GM18907 (cell line): Measurements from ENCODE around the gene RCOR2.
"Not testable (repeated sequence)": the region's sequence is repeated elsewhere in the genome, so short reads cannot be mapped to it uniquely, and the experiment has no call there.

Source experiments
- ATAC-seq: cut with Tn5 transposase; IDR thresholded peaks from one replicate; pipeline ENCODE4 v1.9.1; 2021; ENCODE audit warnings: mild to moderate bottlenecking, moderate library complexity; ENCODE audit not compliant: unreplicated experiment

The RCOR2 gene

GRCh38 chr11:63879598-63880402 lies 37.2 kb downstream of the RCOR2 start:
- no peak for ATAC-seq

- no peak for ATAC-seq
Observed at GRCh38 chr11:63877658-63878241, 39.2 kb downstream of the RCOR2 start.

GRCh38 chr11:63876616-63877015 lies 40.3 kb downstream of the RCOR2 start:
- ATAC-seq: no peak

- ATAC-seq: no peak
Observed at GRCh38 chr11:63875506-63876065, 41.4 kb downstream of the RCOR2 start.

- ATAC-seq: no peak
Observed at GRCh38 chr11:63874511-63874910, 42.5 kb downstream of the RCOR2 start.

DNA sequence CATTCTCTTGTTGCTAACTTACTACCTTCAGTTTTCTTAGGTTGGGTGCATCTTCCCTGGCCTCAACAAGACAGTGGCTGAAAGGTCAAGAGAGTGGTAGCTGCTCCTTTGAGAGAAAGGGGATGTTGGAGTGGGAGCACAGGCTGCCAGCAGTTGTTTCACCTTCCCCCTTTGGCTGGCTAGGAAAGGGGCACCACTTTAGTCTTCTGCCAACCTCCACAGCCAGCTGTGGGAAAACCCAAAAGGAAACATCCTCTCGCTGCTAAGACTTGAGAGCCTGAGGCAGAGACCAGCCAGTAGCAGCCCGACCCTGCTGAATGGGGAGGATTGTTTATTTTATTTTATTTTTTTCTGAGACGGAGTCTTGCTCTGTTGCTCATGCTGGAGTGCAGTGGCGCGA lies 43.7 kb downstream of the RCOR2 start:
- ATAC-seq: no peak

GRCh38 chr11:63872800-63873197 lies 44.2 kb downstream of the RCOR2 start:
- no peak for ATAC-seq

DNA sequence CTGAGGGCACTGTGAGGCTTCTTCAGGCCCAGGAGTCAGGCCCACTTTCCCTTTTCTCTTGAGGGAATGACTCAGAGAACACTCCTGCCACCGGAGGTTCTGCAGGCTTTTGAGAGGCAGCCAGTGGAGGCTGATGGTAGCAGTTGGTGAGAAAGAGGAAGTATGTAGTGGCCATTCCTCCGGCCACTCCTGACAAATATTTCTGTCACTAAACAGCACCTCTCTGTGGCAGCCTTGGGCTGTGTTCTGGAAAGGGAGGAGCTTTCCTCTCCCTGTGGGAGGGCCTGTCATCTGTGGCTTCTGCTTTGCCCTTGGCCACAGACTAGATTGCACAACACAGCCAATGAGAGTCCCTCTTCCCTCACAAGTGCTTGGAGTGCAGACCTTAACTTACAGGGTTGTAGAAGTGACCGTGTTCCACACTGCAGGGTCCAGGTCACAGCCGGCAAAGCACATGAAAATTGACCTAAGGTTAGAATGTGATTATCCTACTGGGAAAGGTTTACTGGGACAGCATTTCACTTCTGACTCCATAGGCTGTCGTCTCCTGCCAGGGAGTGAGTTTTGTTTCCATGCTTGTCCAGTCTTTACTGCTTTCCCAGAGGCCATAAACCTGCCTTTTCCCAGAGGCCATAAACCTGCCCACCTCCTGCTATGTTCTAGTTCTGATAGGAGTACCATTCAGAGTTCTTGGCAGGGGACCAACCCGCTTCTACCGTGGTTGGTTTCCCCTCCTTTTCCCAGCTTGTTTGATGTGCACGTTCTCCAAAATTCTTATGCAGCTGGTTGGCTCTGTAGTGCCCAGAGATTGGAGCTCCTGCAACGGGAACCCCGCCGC lies 44.8 kb downstream of the RCOR2 start:
- ATAC-seq: peak; percentile 89

GRCh38 chr11:63870351-63871140 lies 46.4 kb downstream of the RCOR2 start:
- ATAC-seq: no peak

DNA sequence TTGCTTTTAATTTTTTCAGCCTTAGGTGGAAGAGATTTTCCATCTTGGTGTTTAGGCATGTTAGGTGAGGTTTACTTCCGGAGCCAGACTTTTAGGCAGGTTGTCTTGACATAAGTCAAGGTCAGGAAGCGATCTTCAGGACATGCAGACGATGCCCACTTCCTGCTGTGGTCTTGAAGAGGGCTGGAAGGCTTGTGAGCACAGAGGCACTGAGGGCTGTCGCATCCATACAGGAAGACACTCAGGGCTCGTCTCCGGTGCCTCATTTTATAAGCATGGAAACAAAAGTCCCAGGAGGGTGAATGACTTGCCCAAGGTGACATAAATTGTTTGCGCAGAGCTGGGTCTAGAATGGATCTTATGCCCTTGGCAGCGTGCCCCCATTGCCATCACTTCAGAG lies 47.3 kb downstream of the RCOR2 start:
- no peak for ATAC-seq

- ATAC-seq: no peak
Observed at GRCh38 chr11:63869171-63869591, 47.8 kb downstream of the RCOR2 start.

DNA sequence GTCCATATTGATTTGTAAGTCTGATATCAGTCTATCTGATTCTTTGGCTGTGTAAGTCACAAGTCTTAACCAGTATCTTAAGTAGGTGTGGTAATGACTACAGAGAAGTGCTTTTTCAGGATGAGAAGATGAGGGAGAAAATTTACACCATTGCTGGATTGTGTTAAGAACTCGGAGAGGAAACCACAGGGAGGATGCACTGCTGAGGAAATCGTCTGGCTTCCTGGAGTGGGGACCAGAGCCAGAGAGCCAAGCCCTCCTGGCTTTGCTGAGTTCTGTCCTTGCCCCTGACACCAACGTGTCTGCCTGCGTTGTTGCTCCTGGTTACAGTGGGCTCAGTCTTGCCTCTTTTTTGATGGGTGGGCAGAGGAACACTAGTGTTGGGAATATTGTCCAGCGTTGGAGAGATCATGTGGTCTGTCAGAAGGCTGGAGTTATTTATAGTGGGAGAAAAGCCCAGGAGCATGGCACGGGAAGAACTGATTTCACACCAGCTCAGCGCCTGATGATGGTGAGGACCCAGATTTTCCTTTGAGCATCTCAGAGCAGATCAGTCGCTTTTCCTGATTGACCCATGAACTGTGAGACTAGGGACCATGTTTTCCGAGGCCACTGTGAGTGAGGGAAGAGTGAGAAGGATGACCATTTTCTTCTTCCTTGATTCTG lies 48.4 kb downstream of the RCOR2 start:
- ATAC-seq: no peak

DNA sequence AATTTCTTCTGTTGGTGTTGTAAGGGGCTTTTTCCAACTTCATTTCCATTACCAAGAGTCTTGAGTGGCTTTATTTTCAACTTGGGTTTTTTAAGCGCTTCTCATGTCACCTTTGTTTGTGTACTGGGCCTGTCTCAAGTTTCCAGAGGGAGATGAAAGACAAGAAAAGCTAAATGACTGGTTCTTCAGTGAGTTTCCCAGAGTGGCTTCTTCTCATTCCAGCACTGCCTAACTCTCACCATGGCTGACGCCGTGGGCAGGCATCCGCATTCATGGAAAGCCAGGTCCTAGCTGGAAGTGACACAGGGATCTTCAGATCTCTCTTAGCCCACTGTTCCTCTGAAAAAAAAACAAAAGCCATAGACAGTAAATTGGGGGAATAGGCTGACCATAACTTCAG lies 49.5 kb downstream of the RCOR2 start:
- no peak for ATAC-seq

- ATAC-seq: no peak
Observed at GRCh38 chr11:63866211-63866610, 50.8 kb downstream of the RCOR2 start.

GRCh38 chr11:63863620-63864019 lies 53.3 kb downstream of the RCOR2 start:
- ATAC-seq: not testable (repeated sequence)

DNA sequence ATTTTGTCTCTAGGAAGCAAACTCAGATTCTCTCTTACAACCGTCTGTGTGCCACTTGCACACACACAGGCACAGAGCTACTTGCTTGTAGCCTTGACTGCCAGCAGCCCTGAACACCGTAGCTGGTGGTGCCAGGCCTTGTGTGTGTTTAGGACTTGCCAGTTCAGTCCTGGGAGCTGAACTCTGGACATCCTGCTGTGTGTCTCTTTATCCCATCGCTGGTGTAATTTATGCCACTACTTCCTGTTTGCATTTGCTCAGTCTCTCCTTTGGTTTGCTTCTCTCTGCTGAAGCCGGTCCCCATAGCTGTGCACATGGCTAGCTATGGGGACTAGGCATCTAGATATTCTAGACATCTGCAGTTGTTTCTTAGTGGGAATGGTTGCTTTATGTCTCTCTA lies 54.0 kb downstream of the RCOR2 start:
- ATAC-seq: no peak
